Measurements from ENCODE around the gene EIF3K.

EIF3K gene

DNA sequence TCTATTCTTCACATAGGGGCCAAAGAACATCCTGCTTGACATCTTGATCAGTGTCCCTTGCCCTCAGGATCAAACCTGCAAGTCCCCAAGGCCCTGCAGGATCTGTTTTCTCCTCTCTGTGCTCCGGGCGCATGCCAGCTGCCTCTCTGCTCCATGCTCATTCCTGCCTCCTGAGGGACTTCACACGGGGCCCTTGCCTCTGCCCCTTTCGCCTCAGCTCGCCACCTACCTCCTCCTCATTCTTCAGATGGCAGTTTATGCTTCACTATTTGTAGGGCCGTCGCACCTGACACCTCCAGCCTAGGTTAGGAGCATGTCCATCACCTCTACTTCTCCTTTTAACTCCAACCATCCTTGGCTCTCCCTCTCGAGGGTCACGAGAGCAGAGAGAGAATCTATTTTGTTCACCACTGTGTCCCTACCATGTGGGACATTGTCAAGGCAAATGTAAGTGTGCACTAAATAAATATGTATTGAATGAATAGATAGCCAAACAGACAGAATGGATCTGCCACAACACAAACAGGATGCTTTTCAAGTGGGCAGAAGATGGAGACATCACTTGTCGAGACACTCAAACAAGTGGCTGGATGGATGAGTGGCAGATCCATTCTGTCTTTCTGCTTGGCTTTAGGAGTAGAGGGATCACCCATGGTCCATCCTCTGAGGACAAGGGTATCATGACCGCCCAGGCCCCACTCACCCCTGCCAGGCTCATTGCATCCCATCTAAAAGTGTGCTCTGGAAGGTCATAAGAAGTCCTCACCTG is 58.1 kb downstream of the EIF3K start:
- DNase-seq: no peak
- in situ Hi-C loops (cut with HindIII; ENCODE audit: low pct_ligation_motif_present, low pct_unique_long_range_greater_than_20kb, low sequenced_read_pairs): no loop called here

DNA sequence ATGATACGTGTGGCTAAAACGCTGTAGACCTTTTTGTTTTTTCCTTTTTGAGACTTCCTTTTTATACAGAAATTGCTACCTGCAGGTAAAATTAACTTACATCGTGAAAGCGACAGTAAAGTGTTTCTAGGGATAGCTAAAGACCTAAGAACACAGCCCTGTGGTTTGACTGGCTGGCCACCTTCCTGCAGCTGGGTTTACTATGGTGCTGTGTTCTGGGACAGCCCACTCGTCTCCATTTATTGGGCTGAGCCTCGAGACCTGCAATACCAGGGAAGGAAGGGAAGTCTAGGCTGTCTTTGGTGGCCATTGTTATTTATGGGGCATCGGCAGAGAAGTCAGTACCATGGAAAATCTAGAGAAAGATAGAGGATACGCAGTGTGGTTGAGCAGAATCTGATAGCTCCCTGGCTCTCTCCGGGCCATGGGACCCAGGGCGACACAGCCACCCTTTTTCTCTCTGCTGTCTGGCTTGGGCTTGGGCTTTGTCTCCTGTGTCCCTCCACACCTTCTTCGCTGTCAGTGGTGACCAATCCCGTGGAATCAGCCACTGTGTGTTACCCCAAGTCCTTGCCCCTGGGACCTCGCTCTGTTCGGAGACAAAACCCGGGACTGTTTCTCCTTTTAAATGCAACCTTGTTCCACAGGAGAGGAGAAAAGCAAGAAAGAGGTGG is 59.4 kb downstream of the EIF3K start:
- no peak for DNase-seq
- in situ Hi-C loops (cut with HindIII; ENCODE audit: low pct_ligation_motif_present, low pct_unique_long_range_greater_than_20kb, low sequenced_read_pairs): no loop called here

DNA sequence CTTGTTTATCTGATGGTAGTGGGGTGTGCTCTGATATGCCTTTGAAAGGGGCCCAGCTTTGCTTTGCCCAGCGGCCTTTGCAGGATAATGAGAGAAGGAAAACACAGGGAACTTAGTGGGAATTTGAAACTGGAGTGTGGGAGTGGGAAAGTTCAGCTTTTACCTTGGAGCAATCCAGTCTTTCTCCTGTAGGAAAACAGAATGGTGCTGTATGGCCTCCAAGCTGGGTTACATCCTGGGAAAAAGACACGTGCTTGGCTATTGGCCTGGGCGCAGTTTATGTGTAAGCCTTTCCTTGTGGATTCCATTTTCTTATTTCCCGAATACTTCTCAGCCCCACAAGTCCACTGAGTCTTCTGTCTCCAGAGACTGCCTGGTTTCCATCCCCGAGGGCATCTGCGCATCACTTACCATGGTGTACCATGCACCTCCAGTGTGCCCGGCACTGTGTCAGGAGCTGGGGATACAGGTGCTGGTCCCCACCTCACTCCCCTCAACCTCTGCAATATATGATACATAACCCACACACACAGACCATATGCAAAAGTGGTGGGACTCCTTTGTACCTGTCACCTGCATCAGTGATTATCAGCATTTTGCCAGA is 60.0 kb downstream of the EIF3K start:
- in situ Hi-C loops (cut with HindIII; ENCODE audit: low pct_ligation_motif_present, low pct_unique_long_range_greater_than_20kb, low sequenced_read_pairs): no loop called here
- no peak for DNase-seq

DNA sequence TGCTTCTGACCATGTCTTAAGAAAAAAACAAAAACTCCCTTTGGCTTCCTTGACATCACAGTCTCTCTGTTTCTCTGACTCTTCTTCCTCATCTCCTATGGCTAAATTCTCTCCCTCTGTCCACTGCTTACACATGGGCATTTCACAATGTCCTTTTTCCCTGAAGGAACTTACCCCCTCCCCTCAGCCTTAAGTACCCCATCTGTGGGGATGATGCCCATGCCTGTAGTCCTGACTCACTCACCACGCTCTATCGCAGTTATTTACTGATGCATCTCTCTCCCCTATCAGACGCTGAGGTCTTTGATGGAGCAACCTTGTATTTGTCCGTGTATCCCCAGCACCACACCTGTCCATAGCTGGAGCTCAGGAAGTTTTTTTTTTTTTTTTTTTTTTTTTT is 60.9 kb downstream of the EIF3K start:
- in situ Hi-C loops (cut with HindIII; ENCODE audit: low pct_ligation_motif_present, low pct_unique_long_range_greater_than_20kb, low sequenced_read_pairs): no loop called here
- DNase-seq: peak; percentile 26

DNA sequence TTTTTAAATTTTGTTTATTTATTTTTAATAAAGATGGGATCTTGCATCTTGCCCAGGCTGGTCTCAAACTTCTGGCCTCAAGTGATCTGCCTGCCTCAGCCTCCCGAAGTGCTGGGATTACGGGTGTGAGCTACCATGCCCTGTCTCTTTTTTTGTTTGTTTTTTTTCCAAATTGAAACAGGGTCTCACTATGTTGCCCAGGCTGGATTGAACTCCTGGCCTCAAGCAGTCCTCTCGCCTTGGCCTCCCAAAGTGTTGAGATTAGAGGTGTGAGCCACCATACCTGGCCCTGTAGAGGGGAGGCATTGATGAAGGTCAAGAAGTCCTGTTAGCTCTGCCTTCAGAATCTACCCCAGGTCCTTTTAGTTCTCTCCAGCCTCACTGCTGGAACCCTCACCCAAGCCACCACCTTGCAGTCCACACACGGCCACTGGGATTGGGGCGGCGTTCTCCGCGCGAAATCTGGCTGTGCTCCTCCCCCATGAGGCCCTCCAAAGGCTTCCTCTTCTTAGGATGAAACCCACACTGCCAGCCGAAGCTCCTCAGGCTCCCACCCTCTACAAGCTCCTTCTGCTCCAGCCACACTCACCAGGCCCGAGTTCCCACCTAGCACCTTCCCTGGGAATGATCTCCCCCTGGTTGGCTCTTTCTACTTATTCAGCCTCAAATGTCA is 63.3 kb downstream of the EIF3K start:
- no peak for DNase-seq
- in situ Hi-C loops (cut with HindIII; ENCODE audit: low pct_ligation_motif_present, low pct_unique_long_range_greater_than_20kb, low sequenced_read_pairs): no loop called here

DNA sequence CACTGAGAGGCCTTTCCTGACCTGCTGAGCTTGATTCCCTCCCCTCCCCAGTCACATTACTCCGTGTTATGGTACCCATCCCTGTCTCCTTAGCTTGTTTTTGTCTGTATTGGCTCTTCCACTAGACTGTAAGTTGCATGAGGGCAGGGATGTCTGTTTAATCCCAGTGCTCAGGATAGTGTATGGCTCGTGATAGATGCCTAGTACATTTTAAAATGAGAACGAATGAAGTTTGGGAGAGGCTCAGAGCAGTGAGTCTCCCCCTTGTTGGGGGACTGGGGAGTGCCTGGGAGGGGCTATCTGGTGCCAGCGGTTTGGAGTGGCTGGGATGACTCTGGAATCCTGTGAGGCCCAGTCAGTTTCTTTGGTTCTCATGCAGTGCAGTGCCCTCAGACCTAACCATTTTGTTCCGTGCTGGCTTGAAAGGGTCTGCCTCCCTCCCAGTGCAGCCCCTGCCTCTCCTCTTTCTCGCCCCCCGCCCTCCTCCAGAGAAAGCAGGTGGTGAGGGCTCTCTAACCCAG is 63.9 kb downstream of the EIF3K start:
- no peak for DNase-seq
- in situ Hi-C loops (cut with HindIII; ENCODE audit: low pct_ligation_motif_present, low pct_unique_long_range_greater_than_20kb, low sequenced_read_pairs): no loop called here

DNA sequence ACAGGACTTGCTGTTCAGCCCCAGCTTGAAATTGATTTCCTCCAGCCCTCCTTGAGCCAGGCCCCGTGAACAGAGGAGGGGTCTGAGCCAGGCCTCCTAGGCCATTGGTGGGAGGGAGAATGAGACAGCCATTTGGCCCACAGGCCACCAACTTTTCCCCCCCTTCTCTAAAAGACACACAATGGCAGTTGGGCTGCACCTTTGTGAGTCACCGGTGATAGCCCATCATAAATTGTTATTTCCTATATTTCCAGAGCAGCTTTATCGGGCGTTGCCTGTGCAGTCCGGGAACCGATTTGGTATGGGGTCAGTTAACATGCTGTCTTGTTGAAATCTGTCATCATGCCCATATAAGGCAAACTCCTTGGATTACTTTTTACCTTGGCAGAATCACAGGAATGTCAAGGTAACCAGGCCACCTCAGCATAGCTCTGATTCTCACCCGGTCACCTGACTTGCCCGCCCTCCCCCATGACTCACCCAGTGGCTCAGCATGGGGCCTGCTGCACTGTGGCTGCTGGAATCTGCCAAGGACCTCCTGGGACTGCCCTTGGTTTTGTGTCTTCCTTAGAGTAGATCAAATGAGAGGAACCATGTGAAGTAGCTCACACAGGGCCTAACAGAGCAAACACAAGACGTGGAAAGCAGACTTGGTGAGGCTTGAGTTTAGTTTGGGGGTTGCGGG is 64.5 kb downstream of the EIF3K start:
- DNase-seq: peak; percentile 96
- in situ Hi-C loops (cut with HindIII; ENCODE audit: low pct_ligation_motif_present, low pct_unique_long_range_greater_than_20kb, low sequenced_read_pairs): no loop called here

DNA sequence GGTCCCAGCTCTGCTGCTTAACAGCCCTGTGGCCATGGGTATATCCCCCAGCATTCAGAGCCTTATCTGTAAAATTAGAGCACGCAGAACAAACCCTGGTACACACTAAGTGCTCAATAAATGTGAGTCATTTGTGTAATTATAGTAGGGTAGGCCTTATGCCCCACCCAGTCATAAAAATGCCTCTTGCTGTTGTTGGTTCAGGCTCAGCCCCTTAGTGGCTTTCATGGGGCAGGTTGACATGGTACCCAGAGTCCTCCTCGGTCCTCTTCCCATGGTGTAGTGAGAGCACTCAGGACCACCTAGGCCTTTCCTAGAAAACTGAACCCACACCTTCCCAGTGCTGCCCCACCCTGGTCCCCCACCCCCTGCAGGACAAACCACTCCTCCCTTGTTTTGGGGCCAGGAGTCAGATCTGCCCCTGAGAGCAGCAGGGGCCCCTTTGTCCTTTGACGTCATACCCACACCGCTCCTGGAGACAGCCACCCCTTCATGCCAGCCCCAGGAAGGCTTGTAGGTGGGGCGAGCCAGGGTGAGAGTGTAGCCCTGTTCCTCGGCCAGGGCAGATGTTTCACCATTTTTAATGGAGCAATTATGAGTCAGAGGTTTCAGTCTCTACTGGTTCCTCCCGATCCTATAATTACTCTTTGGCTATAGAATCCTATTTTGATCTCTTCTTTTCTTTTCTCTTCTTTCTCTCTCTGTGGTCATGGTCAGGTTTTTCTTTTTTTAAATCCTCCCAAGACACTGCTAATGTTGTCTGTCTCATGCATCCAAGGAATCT is 65.3 kb downstream of the EIF3K start:
- in situ Hi-C loops (cut with HindIII; ENCODE audit: low pct_ligation_motif_present, low pct_unique_long_range_greater_than_20kb, low sequenced_read_pairs): no loop called here
- peak; percentile 69 for DNase-seq

DNA sequence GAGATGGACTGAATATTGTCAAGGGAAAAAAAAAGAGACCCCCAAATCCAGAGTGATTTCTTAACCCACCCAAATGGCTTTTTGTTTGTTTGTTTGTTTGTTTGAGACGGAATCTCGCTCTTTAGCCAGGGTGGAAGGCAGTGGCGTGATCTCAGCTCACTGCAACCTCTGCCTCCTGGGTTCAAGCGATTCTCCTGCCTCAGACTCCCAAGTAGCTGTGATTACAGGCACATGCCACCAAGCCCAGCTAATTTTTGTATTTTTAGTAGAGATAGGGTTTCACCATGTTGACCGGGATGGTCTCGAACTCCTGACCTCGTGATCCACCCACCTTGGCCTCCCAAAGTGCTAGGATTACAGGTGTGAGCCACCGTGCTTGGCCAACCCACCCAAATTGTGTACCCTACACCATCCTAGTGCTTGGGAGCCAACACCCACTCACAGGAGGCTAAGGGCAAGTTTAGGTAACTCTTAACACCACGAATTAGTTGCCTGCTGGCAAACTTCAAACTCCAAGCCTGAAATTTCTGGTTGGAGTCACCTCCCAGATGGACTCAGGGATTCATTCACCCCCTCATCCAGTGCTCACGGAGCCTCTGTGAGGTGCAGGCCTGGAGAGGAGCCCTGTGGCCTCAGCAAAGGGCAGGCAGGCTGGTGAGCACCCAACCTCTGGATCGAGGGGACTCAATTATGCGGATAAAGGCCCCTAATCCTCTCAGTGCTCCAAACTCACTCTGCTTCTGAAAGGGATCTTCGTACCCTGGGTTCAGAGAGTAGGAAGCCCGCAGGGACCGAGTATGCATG is 66.1 kb downstream of the EIF3K start:
- no peak for DNase-seq
- in situ Hi-C loops (cut with HindIII; ENCODE audit: low pct_ligation_motif_present, low pct_unique_long_range_greater_than_20kb, low sequenced_read_pairs): no loop called here

DNA sequence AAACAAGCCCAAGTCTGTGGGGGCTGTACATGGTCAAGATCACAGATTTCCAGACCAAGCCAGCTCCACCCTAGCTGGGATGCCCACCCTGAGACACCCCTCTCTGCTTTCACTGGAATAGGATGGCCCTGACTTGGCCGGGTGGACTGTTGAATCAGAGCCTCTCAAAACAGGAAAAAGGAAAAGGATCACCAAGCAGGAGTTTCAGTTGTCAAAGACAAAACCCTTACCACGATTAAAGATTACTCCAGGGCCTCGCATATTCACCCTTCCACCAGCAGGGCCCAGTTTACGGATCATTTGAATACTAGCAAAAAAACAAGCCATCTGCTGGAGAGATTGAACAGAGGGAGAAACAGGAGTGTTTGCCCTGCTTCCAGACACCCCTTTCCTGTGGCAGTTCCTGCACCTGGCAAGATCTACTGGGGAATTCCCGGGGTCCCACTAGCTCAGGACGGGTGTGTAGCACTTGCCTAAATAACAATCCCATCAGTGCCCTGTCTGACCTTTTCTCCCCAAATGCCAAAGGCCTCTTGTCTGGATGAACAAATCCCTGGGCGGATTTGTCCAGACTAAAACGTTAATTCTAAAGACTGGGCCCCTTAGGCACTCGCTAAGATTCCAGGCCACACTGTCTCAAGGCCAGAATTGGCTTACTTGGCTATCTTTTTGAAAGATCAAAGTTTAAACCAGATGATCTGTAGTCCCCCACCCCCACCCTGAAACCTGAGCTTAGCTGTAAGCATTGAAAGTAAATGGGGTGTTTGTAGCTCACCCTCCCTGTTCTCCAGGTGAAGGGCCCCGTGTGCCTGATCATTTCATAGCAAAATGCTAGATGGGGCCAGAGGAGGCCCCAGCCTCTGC is 66.9 kb downstream of the EIF3K start:
- DNase-seq: peak; percentile 59
- in situ Hi-C loops (cut with HindIII; ENCODE audit: low pct_ligation_motif_present, low pct_unique_long_range_greater_than_20kb, low sequenced_read_pairs): no loop called here

DNA sequence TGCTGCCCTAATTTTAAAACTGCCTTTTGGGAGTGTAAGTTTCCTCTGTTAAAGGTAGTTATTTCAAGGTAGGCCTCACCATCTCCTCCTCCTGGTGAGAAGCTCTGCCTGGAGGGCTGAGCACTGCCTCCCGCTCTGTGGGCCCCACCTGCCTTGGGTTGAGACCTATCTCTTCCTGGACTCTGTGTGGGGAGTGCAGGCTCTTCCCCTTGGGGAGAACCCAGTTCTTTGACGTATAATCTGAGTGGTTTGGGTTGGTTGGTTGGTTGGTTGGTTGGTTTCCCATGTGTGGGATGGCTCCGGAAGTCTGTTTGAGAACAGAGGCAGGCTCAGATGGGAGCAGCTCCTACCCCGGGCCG is 67.5 kb downstream of the EIF3K start:
- DNase-seq: no peak
- in situ Hi-C loops (cut with HindIII; ENCODE audit: low pct_ligation_motif_present, low pct_unique_long_range_greater_than_20kb, low sequenced_read_pairs): no loop called here

Measured in ACHN (cell line).